HepG2 (cell line): ENCODE data around the gene CDH13. TPM values are rescaled to one million over a fixed set of nuclear protein-coding genes. Genes with fewer than 3 reads are reported as not detected.

Source experiments
- AGO1 ChIP-seq: fragments of 200-400 bp; formaldehyde crosslinking; IDR thresholded peaks from 2 replicates; pipeline ENCODE4 v1.6.1; 2017; ENCODE audit warnings: mild to moderate bottlenecking, low read depth, low read length, moderate library complexity; ENCODE audit not compliant: poor library complexity, severe bottlenecking
- CC2D1A ChIP-seq: sonication (generic); formaldehyde crosslinking; IDR thresholded peaks from 2 replicates; pipeline ENCODE4 v1.8.1; 2023; ENCODE audit warnings: mild to moderate bottlenecking, missing genetic modification reagents
- CCAR2 ChIP-seq: fragments of 200-400 bp; formaldehyde crosslinking; optimal IDR thresholded peaks from 2 replicates; pipeline ENCODE3; 2018; ENCODE audit warnings: low read depth, mild to moderate bottlenecking, low read length, moderate library complexity
- EED ChIP-seq: sonication (generic); formaldehyde crosslinking; IDR thresholded peaks from 2 replicates; pipeline ENCODE4 v1.5.0; 2020; ENCODE audit warnings: mild to moderate bottlenecking, missing genetic modification reagents
- ELF1 ChIP-seq: sonication (generic); formaldehyde crosslinking; IDR thresholded peaks from 2 replicates; pipeline ENCODE4 v1.4.0; 2020; ENCODE audit warnings: missing genetic modification reagents
- FOXA3 ChIP-seq: IDR thresholded peaks from 2 replicates; pipeline ENCODE4 v1.6.1; 2016; ENCODE audit warnings: missing genetic modification reagents, missing compliant biosample characterization
- GRHL1 ChIP-seq: sonication (generic); formaldehyde crosslinking; conservative IDR thresholded peaks from 2 replicates; pipeline ENCODE4 v1.8.0; 2022; ENCODE audit warnings: missing genetic modification reagents
- IKZF4 ChIP-seq: sonication (generic); formaldehyde crosslinking; IDR thresholded peaks from 2 replicates; pipeline ENCODE4 v1.5.1; 2020; ENCODE audit warnings: borderline replicate concordance, mild to moderate bottlenecking, low read depth, missing genetic modification reagents; ENCODE audit errors: not compliant biosample characterization
- IRF2 ChIP-seq: IDR thresholded peaks from 2 replicates; pipeline ENCODE4 v1.6.1; 2018; ENCODE audit warnings: missing genetic modification reagents, missing compliant biosample characterization
- MATR3 ChIP-seq: sonication (generic); formaldehyde crosslinking; IDR thresholded peaks from 2 replicates; pipeline ENCODE4 v1.4.0; 2020; ENCODE audit warnings: missing genetic modification reagents
- MXI1 ChIP-seq: IDR thresholded peaks from 3 replicates; pipeline ENCODE4 v1.6.1; 2012; ENCODE audit warnings: low read depth, low read length, inconsistent platforms, borderline replicate concordance
- NCOA5 ChIP-seq: sonication (generic); formaldehyde crosslinking; IDR thresholded peaks from 2 replicates; pipeline ENCODE4 v1.4.0; 2020; ENCODE audit warnings: missing genetic modification reagents
- SCMH1 ChIP-seq: sonication (generic); formaldehyde crosslinking; IDR thresholded peaks from 2 replicates; pipeline ENCODE4 v1.9.0; 2021; ENCODE audit warnings: missing genetic modification reagents, mild to moderate bottlenecking, borderline replicate concordance
- SNAPC5 ChIP-seq: sonication (generic); formaldehyde crosslinking; IDR thresholded peaks from 2 replicates; pipeline ENCODE4 v1.8.1; 2023; ENCODE audit warnings: mild to moderate bottlenecking, missing genetic modification reagents, borderline replicate concordance
- SRY ChIP-seq: sonication (generic); formaldehyde crosslinking; IDR thresholded peaks from 2 replicates; pipeline ENCODE4 v1.8.0; 2022; ENCODE audit warnings: mild to moderate bottlenecking, missing genetic modification reagents
- YEATS2 ChIP-seq: sonication (generic); formaldehyde crosslinking; IDR thresholded peaks from 2 replicates; pipeline ENCODE4 v1.4.0; 2020; ENCODE audit warnings: missing genetic modification reagents, borderline replicate concordance
- ZFP90 ChIP-seq: sonication (generic); formaldehyde crosslinking; IDR thresholded peaks from 2 replicates; pipeline ENCODE4 v1.8.0; 2022; ENCODE audit warnings: missing genetic modification reagents, mild to moderate bottlenecking, inconsistent platforms, borderline replicate concordance
- ZNF10 ChIP-seq: sonication (generic); formaldehyde crosslinking; IDR thresholded peaks from 2 replicates; pipeline ENCODE4 v1.4.0; 2020; ENCODE audit warnings: mild to moderate bottlenecking, low read depth, missing genetic modification reagents, borderline replicate concordance
- ZNF232 ChIP-seq: sonication (generic); formaldehyde crosslinking; IDR thresholded peaks from 2 replicates; pipeline ENCODE4 v1.4.0; 2020; ENCODE audit warnings: missing genetic modification reagents, borderline replicate concordance
- ZNF253 ChIP-seq: sonication (generic); formaldehyde crosslinking; IDR thresholded peaks from 2 replicates; pipeline ENCODE4 v1.8.0; 2022; ENCODE audit warnings: mild to moderate bottlenecking, missing genetic modification reagents, borderline replicate concordance
- ZNF468 ChIP-seq: sonication (generic); formaldehyde crosslinking; IDR thresholded peaks from 2 replicates; pipeline ENCODE4 v1.8.0; 2022; ENCODE audit warnings: mild to moderate bottlenecking, moderate library complexity, missing genetic modification reagents
- ZNF567 ChIP-seq: sonication (generic); formaldehyde crosslinking; IDR thresholded peaks from 2 replicates; pipeline ENCODE4 v1.8.1; 2023; ENCODE audit warnings: mild to moderate bottlenecking, missing genetic modification reagents, borderline replicate concordance
- ZNF766 ChIP-seq: sonication (generic); formaldehyde crosslinking; IDR thresholded peaks from 2 replicates; pipeline ENCODE4 v1.5.0; 2020; ENCODE audit warnings: missing genetic modification reagents, borderline replicate concordance
- ZNF790 ChIP-seq: sonication (generic); formaldehyde crosslinking; IDR thresholded peaks from 2 replicates; pipeline ENCODE4 v1.8.0; 2022; ENCODE audit warnings: missing genetic modification reagents, mild to moderate bottlenecking, borderline replicate concordance
- ZNF839 ChIP-seq: sonication (generic); formaldehyde crosslinking; IDR thresholded peaks from 2 replicates; pipeline ENCODE4 v1.4.0; 2020; ENCODE audit warnings: missing genetic modification reagents, mild to moderate bottlenecking, borderline replicate concordance
- ZSCAN29 ChIP-seq: sonication (generic); formaldehyde crosslinking; conservative IDR thresholded peaks from 2 replicates; pipeline ENCODE4 v1.4.0; 2020; ENCODE audit warnings: mild to moderate bottlenecking, missing genetic modification reagents
- polyA plus RNA-seq, 8 experiments: library from polyadenylated mRNA; depleted of rRNA in 3 of 8; stranded (reverse) in 7 of 8; unstranded in 1 of 8; fragments of >200 nt; fragmentation: Illumina TruSeq in 4 of 8; extraction: Trizol in 4 of 8; gene quantifications; 2 replicates each; pipeline versions ENCODE4 v1.2.1 to v1.2.3, GENCODE V29; 2011 to 2016; ENCODE audit warnings: low read depth in 4 of 8, missing spikeins in 1 of 8, mixed read lengths in 1 of 8; ENCODE audit not compliant: insufficient read depth in 1 of 8
- total RNA-seq, 5 experiments: library from RNA; depleted of rRNA; stranded (reverse); fragments of >200 nt; fragmentation: Illumina TruSeq; extraction: Trizol; gene quantifications; 2 replicates each; pipeline ENCODE4 v1.2.3, GENCODE V29; 2016; ENCODE audit warnings: low read depth in 1 of 5
- TF ChIP-seq, protein P1 (sequence below): sonication (generic); formaldehyde crosslinking; IDR thresholded peaks from 2 replicates; pipeline ENCODE4 v1.8.1; 2023; ENCODE audit warnings: mild to moderate bottlenecking, inconsistent platforms, moderate library complexity, missing genetic modification reagents, borderline replicate concordance

Gene CDH13
- total and polyA plus RNA-seq, 2 of the 13 experiments (the other 11 are each of a cell fraction or from before 2014, with no cell fraction given) = not detected

- TF ChIP-seq IKZF4 (no peak), CCAR2 (no peak), ZFP90 (CRISPR knock-in tag) (no peak), ZNF839 (no peak), EED (CRISPR knock-in tag) (no peak), ZNF790 (CRISPR knock-in tag) (no peak), ZNF766 (CRISPR knock-in tag) (no peak), ZNF468 (CRISPR knock-in tag) (no peak), ZNF253 (CRISPR knock-in tag) (no peak), ZNF567 (CRISPR knock-in tag) (no peak), SRY (no peak), MATR3 (CRISPR knock-in tag) (no peak), ELF1 (no peak), FOXA3 (peak; percentile 63; the same call in 1 of the 2 replicates), ZNF232 (CRISPR knock-in tag) (peak; percentile 37; the same call in 1 of the 2 replicates), YEATS2 (CRISPR knock-in tag) (peak; percentile 35; the same call in 1 of the 2 replicates), AGO1 (no peak), ZSCAN29 (CRISPR knock-in tag) (no peak), IRF2 (CRISPR knock-in tag) (peak; percentile 63; the same call in 1 of the 2 replicates), CC2D1A (CRISPR knock-in tag) (no peak), MXI1 (no peak; the same call in 2 of the 3 replicates), GRHL1 (CRISPR knock-in tag) (no peak), ZNF10 (CRISPR knock-in tag) (no peak), SCMH1 (CRISPR knock-in tag) (no peak), SNAPC5 (no peak), NCOA5 (no peak)
- TF ChIP-seq, protein P1, sequence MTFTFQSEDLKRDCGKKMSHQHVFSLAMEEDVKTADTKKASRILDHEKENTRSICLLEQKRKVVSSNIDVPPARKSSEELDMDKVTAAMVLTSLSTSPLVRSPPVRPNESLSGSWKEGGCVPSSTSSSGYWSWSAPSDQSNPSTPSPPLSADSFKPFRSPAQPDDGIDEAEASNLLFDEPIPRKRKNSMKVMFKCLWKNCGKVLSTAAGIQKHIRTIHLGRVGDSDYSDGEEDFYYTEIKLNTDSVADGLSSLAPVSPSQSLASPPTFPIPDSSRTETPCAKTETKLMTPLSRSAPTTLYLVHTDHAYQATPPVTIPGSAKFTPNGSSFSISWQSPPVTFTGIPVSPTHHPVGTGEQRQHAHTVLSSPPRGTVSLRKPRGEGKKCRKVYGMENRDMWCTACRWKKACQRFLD (CRISPR knock-in tag) = no peak
These were observed 1187.3 kb downstream of the CDH13 start (continued) for GRCh38 chr16:83813823-83814658.
